ENCODE measurements around the gene LDB2.

The LDB2 gene

DNA sequence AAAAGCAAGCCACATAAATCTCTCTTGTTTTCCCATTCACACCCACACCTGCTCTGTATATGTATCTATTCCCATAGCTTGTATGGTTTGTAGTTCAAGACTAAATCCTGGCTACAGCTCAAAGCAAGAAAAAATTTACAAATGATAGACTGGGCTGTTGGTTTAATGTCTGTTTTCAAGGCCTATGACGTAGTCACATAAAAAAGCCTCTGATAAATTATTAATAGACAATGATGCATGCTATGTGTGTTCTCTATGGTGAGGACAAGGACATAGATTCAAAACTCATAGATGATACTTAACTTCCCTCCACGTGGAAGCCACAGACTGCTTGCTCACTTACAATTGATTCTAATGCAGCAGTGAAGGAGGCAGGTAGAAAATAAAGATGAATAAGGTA, 194.0 kb downstream of the LDB2 start:
- Histone ChIP-seq H3K27ac (ENCODE audit: low read depth, low read length, severe bottlenecking) (no peak overlapping the region), H3K4me1 (ENCODE audit: control insufficient read depth, insufficient read depth, low read length, poor library complexity, severe bottlenecking) (no peaks in the 10 kb centered on the region), H3K9me3 (ENCODE audit: control insufficient read depth, low read length) (no peaks in the 10 kb centered on the region), H3K36me3 (ENCODE audit: control insufficient read depth, insufficient read depth, low read length) (peaks cover 18% of the 10 kb centered on the region), H3K4me3 (ENCODE audit: extremely low read depth, insufficient read depth, low read length, poor library complexity, severe bottlenecking) (no peak overlapping the region)
- WGBS, 2 experiments (ENCODE audit: insufficient coverage in 2 of 2) = 100% methylated on average over 1 of the region's 2 CpGs; no CpG with 5 or more reads in 1 of the 2 experiments

DNA sequence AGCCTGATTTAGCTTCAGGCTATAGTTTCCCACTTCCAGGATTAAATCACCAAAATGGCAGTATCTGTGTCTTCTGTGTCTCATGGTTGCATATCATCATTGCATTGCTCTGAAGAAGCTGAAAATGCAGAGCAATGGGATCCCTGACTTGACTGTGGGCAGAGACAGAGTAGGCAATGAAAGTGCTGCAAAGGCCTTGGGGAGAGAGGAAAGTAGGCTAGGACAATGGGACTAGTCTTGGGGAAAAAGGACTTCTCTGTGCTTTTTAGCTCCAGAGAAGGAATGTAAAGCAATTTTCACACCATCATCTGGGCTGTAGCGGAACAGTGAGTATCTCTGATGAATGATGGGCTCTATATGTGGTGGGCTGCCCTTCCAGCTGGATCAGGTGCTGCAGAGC, 202.5 kb downstream of the LDB2 start:
- no peak overlapping the region for H3K4me3 ChIP-seq (ENCODE audit: extremely low read depth, insufficient read depth, low read length, poor library complexity, severe bottlenecking)
- H3K27ac ChIP-seq (ENCODE audit: low read depth, low read length, severe bottlenecking) = no peak overlapping the region
- H3K36me3 ChIP-seq (ENCODE audit: control insufficient read depth, insufficient read depth, low read length) = peaks cover 14% of the 10 kb centered on the region
- no peaks in the 10 kb centered on the region for H3K9me3 ChIP-seq (ENCODE audit: control insufficient read depth, low read length)
- H3K4me1 ChIP-seq (ENCODE audit: control insufficient read depth, insufficient read depth, low read length, poor library complexity, severe bottlenecking) = no peaks in the 10 kb centered on the region
- WGBS, 2 experiments (ENCODE audit: insufficient coverage in 2 of 2) = 83% methylated on average over 1 of the region's 1 CpG; no CpG with 5 or more reads in 1 of the 2 experiments

DNA sequence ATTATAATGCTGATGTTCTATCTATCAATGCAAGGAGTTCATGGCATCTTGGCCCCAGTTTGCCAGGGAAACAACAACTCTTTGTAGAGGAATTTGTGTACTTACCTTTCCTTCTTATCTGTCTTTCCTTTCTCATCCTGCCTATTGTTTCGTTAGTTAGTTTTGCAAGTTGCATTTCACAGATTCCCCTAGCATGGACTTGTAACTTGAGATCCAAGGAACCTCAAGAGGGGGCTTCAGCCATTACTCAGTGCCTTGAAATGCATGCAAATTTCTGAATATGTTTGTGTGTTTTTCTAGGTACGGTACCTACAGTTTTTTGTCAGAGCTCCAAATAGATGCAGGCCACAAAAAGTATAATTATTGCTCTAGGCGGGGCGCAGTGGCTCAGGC, 203.6 kb downstream of the LDB2 start:
- H3K27ac ChIP-seq (ENCODE audit: low read depth, low read length, severe bottlenecking) = no peak overlapping the region
- 83 to 95% methylated on average over 3 to 4 of the region's 4 CpGs for WGBS, 2 experiments (ENCODE audit: insufficient coverage in 2 of 2)
- H3K4me3 ChIP-seq (ENCODE audit: extremely low read depth, insufficient read depth, low read length, poor library complexity, severe bottlenecking) = no peak overlapping the region
- H3K4me1 ChIP-seq (ENCODE audit: control insufficient read depth, insufficient read depth, low read length, poor library complexity, severe bottlenecking) = no peaks in the 10 kb centered on the region
- H3K36me3 ChIP-seq (ENCODE audit: control insufficient read depth, insufficient read depth, low read length) = peaks cover 14% of the 10 kb centered on the region
- H3K9me3 ChIP-seq (ENCODE audit: control insufficient read depth, low read length) = no peaks in the 10 kb centered on the region

DNA sequence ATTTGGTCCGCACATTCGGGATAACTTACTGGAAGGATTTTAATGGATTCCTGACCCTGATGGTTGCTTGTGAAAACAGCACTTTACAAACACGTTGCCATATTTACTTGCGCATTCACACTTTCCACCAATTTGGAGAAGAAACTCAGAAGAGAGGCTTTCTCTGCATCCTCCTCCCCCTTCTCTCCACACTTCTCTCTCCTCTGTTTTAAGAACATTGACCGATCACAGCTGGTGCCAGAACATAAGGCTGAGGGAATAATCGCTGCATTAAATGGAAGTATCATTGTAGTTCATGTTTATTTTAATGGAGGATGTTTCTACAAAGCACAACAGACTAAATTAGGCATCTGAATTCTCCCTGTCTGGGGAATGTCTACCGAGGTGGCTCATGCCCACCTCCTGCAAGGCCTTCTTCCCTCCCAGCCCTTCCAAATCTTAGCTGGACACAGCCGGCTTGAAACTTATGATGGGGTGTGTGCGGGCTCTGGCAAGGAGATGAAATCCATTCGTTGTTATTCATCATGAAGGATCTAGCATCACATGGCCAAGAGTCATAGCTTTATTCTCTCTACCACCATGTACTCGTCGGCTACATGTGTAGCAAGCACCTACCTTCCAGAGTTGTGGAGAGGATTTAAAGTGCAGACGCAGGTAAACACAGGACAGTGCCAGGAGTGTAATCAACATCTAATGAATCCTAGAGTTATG, 204.1 kb downstream of the LDB2 start:
- WGBS, 2 experiments (ENCODE audit: insufficient coverage in 2 of 2) = 64 to 79% methylated on average over 4 to 5 of the region's 13 CpGs
- Histone ChIP-seq H3K36me3 (ENCODE audit: control insufficient read depth, insufficient read depth, low read length) (peaks cover 14% of the 10 kb centered on the region), H3K4me1 (ENCODE audit: control insufficient read depth, insufficient read depth, low read length, poor library complexity, severe bottlenecking) (no peaks in the 10 kb centered on the region), H3K4me3 (ENCODE audit: extremely low read depth, insufficient read depth, low read length, poor library complexity, severe bottlenecking) (no peak overlapping the region), H3K9me3 (ENCODE audit: control insufficient read depth, low read length) (no peaks in the 10 kb centered on the region), H3K27ac (ENCODE audit: low read depth, low read length, severe bottlenecking) (peak overlapping the region; percentile 31)

DNA sequence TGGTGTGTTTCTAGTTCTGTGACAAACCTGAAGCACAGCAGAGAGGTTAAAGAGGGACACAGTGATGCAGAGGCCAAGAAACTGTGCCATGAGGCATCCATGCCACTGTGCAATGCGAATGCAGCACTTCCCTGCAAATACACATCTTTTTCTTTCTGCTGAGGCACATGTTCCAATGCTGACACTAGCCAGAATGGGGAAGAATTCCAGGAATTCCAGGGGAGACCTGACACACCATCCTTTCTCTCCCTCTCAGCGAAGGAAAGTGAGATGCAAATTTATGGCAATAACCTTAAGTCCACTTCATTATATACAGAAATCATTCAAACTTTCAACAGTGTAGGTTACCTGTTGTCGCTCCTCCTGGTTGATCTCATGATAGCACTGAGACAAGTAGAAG, 204.8 kb downstream of the LDB2 start:
- H3K36me3 ChIP-seq (ENCODE audit: control insufficient read depth, insufficient read depth, low read length) = peaks cover 14% of the 10 kb centered on the region
- no peak overlapping the region for H3K4me3 ChIP-seq (ENCODE audit: extremely low read depth, insufficient read depth, low read length, poor library complexity, severe bottlenecking)
- WGBS, 2 experiments (ENCODE audit: insufficient coverage in 2 of 2) = 94 to 100% methylated on average over 1 to 2 of the region's 3 CpGs
- peak overlapping the region; percentile 31 for H3K27ac ChIP-seq (ENCODE audit: low read depth, low read length, severe bottlenecking)
- H3K9me3 ChIP-seq (ENCODE audit: control insufficient read depth, low read length) = no peaks in the 10 kb centered on the region
- H3K4me1 ChIP-seq (ENCODE audit: control insufficient read depth, insufficient read depth, low read length, poor library complexity, severe bottlenecking) = no peaks in the 10 kb centered on the region

DNA sequence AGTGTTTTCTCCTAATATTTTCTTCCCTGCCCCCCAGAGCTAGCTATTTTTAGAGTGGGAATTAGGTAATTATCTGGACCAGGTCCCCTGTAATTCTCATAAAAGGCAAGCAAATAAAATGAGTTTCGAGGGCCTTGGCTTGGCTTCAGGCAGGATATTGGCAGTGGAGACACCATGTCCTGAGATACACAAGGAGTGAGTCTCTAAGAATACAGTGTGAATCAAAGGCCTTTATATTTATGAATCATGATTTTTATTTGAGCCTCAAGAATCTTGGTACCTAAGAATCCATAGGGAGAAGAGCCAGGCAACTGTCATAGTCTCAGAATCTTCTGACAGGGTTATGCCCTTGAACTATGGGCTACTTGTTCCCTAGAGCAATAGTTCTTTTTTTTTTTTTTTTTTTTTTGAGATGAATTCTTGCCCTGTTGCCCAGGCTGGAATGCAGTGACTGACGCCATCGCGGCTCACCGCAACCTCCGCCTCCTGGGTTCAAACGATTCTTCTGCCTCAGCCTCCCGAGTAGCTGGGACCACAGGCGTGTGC, 205.4 kb downstream of the LDB2 start:
- H3K9me3 ChIP-seq (ENCODE audit: control insufficient read depth, low read length) = no peaks in the 10 kb centered on the region
- WGBS, 2 experiments (ENCODE audit: insufficient coverage in 2 of 2) = 90 to 98% methylated on average over 9 of the region's 9 CpGs
- H3K36me3 ChIP-seq (ENCODE audit: control insufficient read depth, insufficient read depth, low read length) = peaks cover 14% of the 10 kb centered on the region
- H3K4me3 ChIP-seq (ENCODE audit: extremely low read depth, insufficient read depth, low read length, poor library complexity, severe bottlenecking) = no peak overlapping the region
- no peak overlapping the region for H3K27ac ChIP-seq (ENCODE audit: low read depth, low read length, severe bottlenecking)
- H3K4me1 ChIP-seq (ENCODE audit: control insufficient read depth, insufficient read depth, low read length, poor library complexity, severe bottlenecking) = no peaks in the 10 kb centered on the region

DNA sequence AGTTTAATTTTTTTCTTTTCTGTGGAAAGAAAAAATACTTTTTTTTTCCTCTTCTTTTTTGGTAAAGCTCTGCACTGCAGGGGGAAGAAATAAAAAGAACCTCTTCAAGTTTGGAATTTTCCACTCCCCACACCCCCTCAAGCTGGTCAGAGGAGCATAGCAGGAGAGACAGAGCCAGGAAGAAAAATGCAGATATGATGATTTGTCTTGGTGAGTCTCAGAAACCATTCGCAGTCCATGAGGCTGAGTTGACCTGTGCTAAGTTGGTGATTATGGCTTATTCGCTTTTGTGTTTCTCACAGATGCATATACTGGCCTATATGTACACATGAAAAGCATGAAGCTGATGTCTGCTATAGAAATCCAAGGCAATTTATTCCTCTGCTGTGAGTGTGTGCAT, 205.9 kb downstream of the LDB2 start:
- Histone ChIP-seq H3K27ac (ENCODE audit: low read depth, low read length, severe bottlenecking) (no peak overlapping the region), H3K9me3 (ENCODE audit: control insufficient read depth, low read length) (no peaks in the 10 kb centered on the region), H3K4me3 (ENCODE audit: extremely low read depth, insufficient read depth, low read length, poor library complexity, severe bottlenecking) (no peak overlapping the region), H3K36me3 (ENCODE audit: control insufficient read depth, insufficient read depth, low read length) (peaks cover 14% of the 10 kb centered on the region), H3K4me1 (ENCODE audit: control insufficient read depth, insufficient read depth, low read length, poor library complexity, severe bottlenecking) (no peaks in the 10 kb centered on the region)
- WGBS, 2 experiments (ENCODE audit: insufficient coverage in 2 of 2) = 94 to 100% methylated on average over 1 to 2 of the region's 2 CpGs

DNA sequence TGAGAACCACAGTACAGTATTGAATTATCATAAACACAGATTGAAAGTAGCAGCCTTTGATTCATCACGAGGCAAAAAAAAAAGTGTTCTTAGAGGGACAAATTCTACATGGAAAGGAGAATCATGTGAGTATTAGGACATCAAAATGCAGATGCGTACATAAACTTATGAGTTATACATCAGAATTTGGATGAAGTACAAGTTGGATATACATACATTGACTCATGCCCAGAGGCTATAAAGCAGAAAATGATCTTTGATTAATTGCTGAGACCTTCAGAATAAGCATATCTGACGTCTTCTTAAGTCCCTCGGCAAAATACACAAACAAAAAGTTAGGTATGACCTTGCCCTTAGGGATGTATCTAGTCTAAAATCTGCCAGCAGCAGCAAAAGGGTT, 206.4 kb downstream of the LDB2 start:
- WGBS, 2 experiments (ENCODE audit: insufficient coverage in 2 of 2) = 89 to 100% methylated on average over 2 to 4 of the region's 4 CpGs
- H3K4me3 ChIP-seq (ENCODE audit: extremely low read depth, insufficient read depth, low read length, poor library complexity, severe bottlenecking) = no peak overlapping the region

DNA sequence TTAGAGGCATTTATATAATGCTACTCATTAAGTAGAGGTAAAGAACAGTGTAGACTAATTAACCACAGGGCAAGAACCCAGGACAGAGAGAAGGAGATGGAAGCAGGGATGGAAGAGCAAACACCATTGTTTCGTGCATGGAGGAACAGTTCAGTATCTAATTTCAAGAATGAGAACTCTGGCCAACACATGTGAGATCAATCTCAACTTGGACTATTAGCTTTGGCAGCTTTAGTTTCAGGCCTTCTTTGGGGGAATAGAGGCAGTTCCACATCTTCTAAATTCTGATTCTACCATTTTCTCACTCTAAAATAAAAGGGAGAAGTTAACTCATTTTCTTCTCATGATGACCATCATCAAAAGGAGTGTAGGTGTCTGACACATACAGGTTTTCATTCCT, 207.0 kb downstream of the LDB2 start:
- no peak overlapping the region for H3K27ac ChIP-seq (ENCODE audit: low read depth, low read length, severe bottlenecking)
- 86% methylated on average over 1 of the region's 1 CpG for WGBS, 2 experiments (ENCODE audit: insufficient coverage in 2 of 2)
- H3K9me3 ChIP-seq (ENCODE audit: control insufficient read depth, low read length) = no peaks in the 10 kb centered on the region
- peaks cover under 1% of the 10 kb centered on the region for H3K4me1 ChIP-seq (ENCODE audit: control insufficient read depth, insufficient read depth, low read length, poor library complexity, severe bottlenecking)
- H3K4me3 ChIP-seq (ENCODE audit: extremely low read depth, insufficient read depth, low read length, poor library complexity, severe bottlenecking) = no peak overlapping the region
- peaks cover 14% of the 10 kb centered on the region for H3K36me3 ChIP-seq (ENCODE audit: control insufficient read depth, insufficient read depth, low read length)

More for the DNA sequence above, 206.4 kb downstream of the LDB2 start:
- H3K4me1 ChIP-seq (ENCODE audit: control insufficient read depth, insufficient read depth, low read length, poor library complexity, severe bottlenecking) = no peaks in the 10 kb centered on the region
- H3K9me3 ChIP-seq (ENCODE audit: control insufficient read depth, low read length) = no peaks in the 10 kb centered on the region
- H3K27ac ChIP-seq (ENCODE audit: low read depth, low read length, severe bottlenecking) = no peak overlapping the region
- peaks cover 14% of the 10 kb centered on the region for H3K36me3 ChIP-seq (ENCODE audit: control insufficient read depth, insufficient read depth, low read length)

DNA sequence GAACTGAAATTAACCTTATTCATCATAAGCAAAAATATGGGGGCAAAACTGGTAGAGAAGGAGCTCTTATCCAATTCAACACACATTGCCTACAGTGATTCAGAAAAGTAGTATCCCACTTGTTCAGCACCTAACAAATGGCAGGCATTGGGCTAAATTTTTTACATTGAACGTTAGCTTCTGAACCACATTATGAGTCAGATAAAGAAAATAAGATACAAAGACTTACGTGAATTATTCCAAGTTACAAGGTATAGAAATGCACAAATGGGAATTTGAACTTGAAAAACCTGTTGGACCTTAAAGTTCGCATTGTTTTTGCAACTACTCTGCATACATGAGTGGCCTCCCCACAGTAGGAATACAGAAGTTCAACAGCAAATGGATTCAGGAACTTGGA, 210.6 kb downstream of the LDB2 start:
- WGBS, 2 experiments (ENCODE audit: insufficient coverage in 2 of 2) = 86 to 100% methylated on average over 1 to 3 of the region's 3 CpGs
- peaks cover 7% of the 10 kb centered on the region for H3K4me1 ChIP-seq (ENCODE audit: control insufficient read depth, insufficient read depth, low read length, poor library complexity, severe bottlenecking)
- H3K4me3 ChIP-seq (ENCODE audit: extremely low read depth, insufficient read depth, low read length, poor library complexity, severe bottlenecking) = no peak overlapping the region
- H3K9me3 ChIP-seq (ENCODE audit: control insufficient read depth, low read length) = no peaks in the 10 kb centered on the region
- peaks cover 5% of the 10 kb centered on the region for H3K36me3 ChIP-seq (ENCODE audit: control insufficient read depth, insufficient read depth, low read length)
- H3K27ac ChIP-seq (ENCODE audit: low read depth, low read length, severe bottlenecking) = no peak overlapping the region

DNA sequence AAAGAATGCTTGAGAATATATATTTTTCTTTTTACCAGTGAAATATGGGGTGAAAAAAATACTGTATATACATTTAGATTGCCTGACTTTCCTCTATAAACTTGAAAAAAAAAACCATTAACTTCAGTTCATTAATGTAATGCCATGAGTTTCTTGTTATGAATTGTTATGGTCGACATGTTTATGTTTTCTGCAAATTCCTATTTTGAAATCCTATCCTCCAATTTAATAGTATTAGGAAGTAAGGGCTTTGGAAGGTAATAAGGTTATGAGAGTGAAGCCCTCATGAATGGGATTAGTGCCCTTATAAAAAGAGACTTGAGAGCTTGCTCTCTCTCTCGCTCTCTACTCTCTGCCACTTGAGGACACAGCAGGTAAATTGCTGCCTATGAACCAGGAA, 211.4 kb downstream of the LDB2 start:
- 82 to 91% methylated on average over 1 of the region's 2 CpGs for WGBS, 2 experiments (ENCODE audit: insufficient coverage in 2 of 2)
- Histone ChIP-seq H3K9me3 (ENCODE audit: control insufficient read depth, low read length) (no peaks in the 10 kb centered on the region), H3K36me3 (ENCODE audit: control insufficient read depth, insufficient read depth, low read length) (no peaks in the 10 kb centered on the region), H3K4me1 (ENCODE audit: control insufficient read depth, insufficient read depth, low read length, poor library complexity, severe bottlenecking) (peaks cover 7% of the 10 kb centered on the region), H3K4me3 (ENCODE audit: extremely low read depth, insufficient read depth, low read length, poor library complexity, severe bottlenecking) (no peak overlapping the region), H3K27ac (ENCODE audit: low read depth, low read length, severe bottlenecking) (no peak overlapping the region)
